22Rv1 (cell line): ENCODE data around the gene LCA5.

Experiments used
- ZFX ChIP-seq: fragments of 450-650 bp; IDR thresholded peaks from 2 replicates; pipeline ENCODE4 v1.6.1; 2017; ENCODE audit warnings: antibody characterized with exemption, borderline replicate concordance
- TF ChIP-seq, protein P1 (sequence below): fragments of 450-650 bp; IDR thresholded peaks from 2 replicates; pipeline ENCODE4 v1.5.1; 2017; ENCODE audit warnings: mild to moderate bottlenecking

DNA sequence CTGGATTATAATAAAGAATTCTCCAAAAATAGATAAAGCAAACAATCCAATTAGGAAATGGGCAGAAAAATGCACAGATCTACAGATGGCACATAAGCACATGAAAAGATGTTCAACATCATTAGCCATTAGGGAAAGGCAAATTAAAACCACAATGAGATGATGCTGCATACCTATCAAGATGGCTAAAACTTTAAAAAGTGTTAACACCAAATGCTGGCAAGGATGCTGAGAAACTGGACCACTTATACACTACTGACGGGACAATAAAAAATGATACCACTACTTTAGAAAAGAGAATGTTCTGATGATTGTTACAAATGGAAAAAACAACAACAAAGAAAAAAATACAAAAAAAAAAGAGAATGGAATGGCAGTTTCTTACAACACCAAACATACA is 26.5 kb downstream of the LCA5 start:
- TF ChIP-seq, protein P1, sequence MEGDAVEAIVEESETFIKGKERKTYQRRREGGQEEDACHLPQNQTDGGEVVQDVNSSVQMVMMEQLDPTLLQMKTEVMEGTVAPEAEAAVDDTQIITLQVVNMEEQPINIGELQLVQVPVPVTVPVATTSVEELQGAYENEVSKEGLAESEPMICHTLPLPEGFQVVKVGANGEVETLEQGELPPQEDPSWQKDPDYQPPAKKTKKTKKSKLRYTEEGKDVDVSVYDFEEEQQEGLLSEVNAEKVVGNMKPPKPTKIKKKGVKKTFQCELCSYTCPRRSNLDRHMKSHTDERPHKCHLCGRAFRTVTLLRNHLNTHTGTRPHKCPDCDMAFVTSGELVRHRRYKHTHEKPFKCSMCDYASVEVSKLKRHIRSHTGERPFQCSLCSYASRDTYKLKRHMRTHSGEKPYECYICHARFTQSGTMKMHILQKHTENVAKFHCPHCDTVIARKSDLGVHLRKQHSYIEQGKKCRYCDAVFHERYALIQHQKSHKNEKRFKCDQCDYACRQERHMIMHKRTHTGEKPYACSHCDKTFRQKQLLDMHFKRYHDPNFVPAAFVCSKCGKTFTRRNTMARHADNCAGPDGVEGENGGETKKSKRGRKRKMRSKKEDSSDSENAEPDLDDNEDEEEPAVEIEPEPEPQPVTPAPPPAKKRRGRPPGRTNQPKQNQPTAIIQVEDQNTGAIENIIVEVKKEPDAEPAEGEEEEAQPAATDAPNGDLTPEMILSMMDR = no peak
- TF ChIP-seq ZFX = no peak
